Stimulated activated CD8-positive, alpha-beta memory T cell treated with anti-CD3 and anti-CD28 coated beads, Interleukin-12 subunit alpha, Interleukin-12 subunit beta, amount 100 ng/mL, for 4 hours (primary cell): Measurements from ENCODE around the gene KRTAP2-4.
"Not testable (repeated sequence)": the region's sequence is repeated elsewhere in the genome, so short reads cannot be mapped to it uniquely, and the experiment has no call there.

ENCODE experiments used
- DNase-seq: peaks from one replicate; pipeline ENCODE4 v3.0.0-alpha.2; 2020; ENCODE audit warnings: low read depth

Gene KRTAP2-4

GRCh38 chr17:41065829-41066624 lies at the start of gene KRTAP2-4:
TSS of gene KRTAP2-4 (minus strand) at chr17:41065879. CDS start at chr17:41065845, 34 bp downstream.
- DNase-seq = no peak

GRCh38 chr17:41111151-41111885 lies 45.6 kb upstream of the KRTAP2-4 start:
- DNase-seq = no peak

- not testable (repeated sequence) for DNase-seq
Observed at GRCh38 chr17:41108728-41109386, 43.2 kb upstream of the KRTAP2-4 start.

- no peak for DNase-seq
Observed at GRCh38 chr17:41107941-41108450, 42.3 kb upstream of the KRTAP2-4 start.

- not testable (repeated sequence) for DNase-seq
Observed at GRCh38 chr17:41105347-41105746, 39.7 kb upstream of the KRTAP2-4 start, which contains the start of gene KRTAP4-9. TSS of gene KRTAP4-9 (plus strand) at chr17:41105389. CDS start at chr17:41105389, 0 bp downstream.

GRCh38 chr17:41104386-41105038 lies 38.8 kb upstream of the KRTAP2-4 start:
- DNase-seq = not testable (repeated sequence)

- no peak for DNase-seq
Observed at GRCh38 chr17:41103896-41104295, 38.2 kb upstream of the KRTAP2-4 start.

GRCh38 chr17:41101586-41102259 lies 36.0 kb upstream of the KRTAP2-4 start, which contains the start of gene KRTAP4-16:
TSS of gene KRTAP4-16 (minus strand) at chr17:41102209. CDS start at chr17:41102209, 0 bp downstream.
- no peak for DNase-seq

- DNase-seq = not testable (repeated sequence)
Observed at GRCh38 chr17:41099682-41100480, 34.2 kb upstream of the KRTAP2-4 start.

GRCh38 chr17:41098481-41098880 lies 32.8 kb upstream of the KRTAP2-4 start:
- DNase-seq = no peak

- DNase-seq = no peak
Observed at GRCh38 chr17:41098042-41098441, 32.4 kb upstream of the KRTAP2-4 start, which contains the start of gene KRTAP4-8. TSS of gene KRTAP4-8 (minus strand) at chr17:41098142. CDS start at chr17:41098084, 58 bp downstream.

GRCh38 chr17:41096055-41096454 lies 30.4 kb upstream of the KRTAP2-4 start:
- no peak for DNase-seq

GRCh38 chr17:41088760-41089352 lies 23.2 kb upstream of the KRTAP2-4 start:
- not testable (repeated sequence) for DNase-seq

GRCh38 chr17:41084100-41084856 lies 18.6 kb upstream of the KRTAP2-4 start, which contains the start of gene KRTAP4-7:
TSS of gene KRTAP4-7 (plus strand) at chr17:41084150. CDS start at chr17:41084207, 57 bp downstream.
- not testable (repeated sequence) for DNase-seq

- not testable (repeated sequence) for DNase-seq
Observed at GRCh38 chr17:41083427-41083826, 17.7 kb upstream of the KRTAP2-4 start.

- no peak for DNase-seq
Observed at GRCh38 chr17:41082626-41083025, 16.9 kb upstream of the KRTAP2-4 start.

GRCh38 chr17:41076788-41077187 lies 11.1 kb upstream of the KRTAP2-4 start:
- no peak for DNase-seq

GRCh38 chr17:41073676-41074075 lies 8.0 kb upstream of the KRTAP2-4 start:
- no peak for DNase-seq
